Skeletal muscle tissue (tissue), 4 donors: Measurements from ENCODE around the gene DENND2A. TPM values are rescaled to one million over a fixed set of nuclear protein-coding genes. Genes with fewer than 3 reads are reported as not detected.

Experiments
- H3K27ac ChIP-seq: one replicate; pipeline ENCODE4 v1.7.0; 2013; ENCODE audit warnings: mild to moderate bottlenecking, low read depth, low read length, inconsistent platforms
- H3K27me3 ChIP-seq, 3 donors: one replicate each; pipeline ENCODE4 v1.7.0; 2013; ENCODE audit warnings: low read length in 3 of 3; ENCODE audit not compliant: control insufficient read depth in 3 of 3, insufficient read depth in 3 of 3
- H3K36me3 ChIP-seq, 3 donors: one replicate each; pipeline ENCODE4 v1.7.0; 2013; ENCODE audit warnings: low read length in 3 of 3; ENCODE audit not compliant: control insufficient read depth in 3 of 3, insufficient read depth in 3 of 3
- H3K4me1 ChIP-seq, 3 donors: one replicate each; pipeline ENCODE4 v1.7.0; 2013; ENCODE audit warnings: low read length in 3 of 3, mild to moderate bottlenecking in 3 of 3; ENCODE audit not compliant: control insufficient read depth in 3 of 3, insufficient read depth in 3 of 3
- H3K4me3 ChIP-seq, 3 donors: one replicate each; pipeline ENCODE4 v1.7.0; 2013; ENCODE audit warnings: low read length in 3 of 3
- H3K9ac ChIP-seq, 3 donors: one replicate each; pipeline ENCODE4 v1.7.0; 2013; ENCODE audit warnings: low read length in 3 of 3, mild to moderate bottlenecking in 3 of 3, moderate library complexity in 2 of 3, low read depth in 1 of 3
- H3K9me3 ChIP-seq, 3 donors: one replicate each; pipeline ENCODE4 v1.7.0; 2013; ENCODE audit warnings: low read length in 3 of 3; ENCODE audit not compliant: control insufficient read depth in 3 of 3
- total RNA-seq: library from RNA; depleted of rRNA; stranded (reverse); fragments of >200 nt; gene quantifications from one replicate; pipeline ENCODE4 v1.2.3, GENCODE V29; 2014
- donor health status: Osteomylitis.

DENND2A gene
- total RNA-seq, 1 donor from 2014 or later, result 32.4 TPM

DNA sequence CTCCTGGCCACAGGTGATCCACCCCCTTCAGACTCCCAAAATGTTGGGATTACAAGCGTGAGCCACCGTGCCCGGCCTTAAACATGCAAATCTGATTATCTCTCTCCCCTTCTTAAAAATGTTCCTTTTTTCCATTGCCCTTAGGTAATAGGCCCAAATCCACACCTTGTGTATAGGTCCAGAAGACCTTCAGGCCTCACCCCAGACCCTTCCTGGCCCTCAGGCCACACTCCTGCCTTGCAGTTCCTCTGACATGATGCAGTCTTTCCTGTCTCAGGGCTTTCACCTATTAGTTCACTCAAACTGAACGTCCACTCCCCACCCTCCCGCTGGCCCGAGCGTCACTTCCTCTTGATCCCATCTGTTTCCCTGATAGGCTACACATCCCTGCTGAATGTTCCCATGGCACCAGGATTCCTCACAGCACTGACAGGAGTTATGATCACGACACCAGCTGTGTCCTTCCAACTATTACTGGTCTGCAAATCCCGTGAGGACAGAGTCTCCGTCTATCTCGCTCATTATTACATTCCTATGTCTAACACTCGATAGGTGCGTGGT, 46.4 kb downstream of the DENND2A start:
- Histone ChIP-seq H3K36me3 (no peaks in the 10 kb centered on the region), H3K9ac (no peak overlapping the region), H3K27me3 (no peaks in the 10 kb centered on the region), H3K27ac (no peak overlapping the region), H3K9me3 (no peaks in the 10 kb centered on the region), H3K4me3 (no peak overlapping the region), H3K4me1 (peaks cover 0 to 6% (median 4%) of the 10 kb centered on the region in 3 donors)

DNA sequence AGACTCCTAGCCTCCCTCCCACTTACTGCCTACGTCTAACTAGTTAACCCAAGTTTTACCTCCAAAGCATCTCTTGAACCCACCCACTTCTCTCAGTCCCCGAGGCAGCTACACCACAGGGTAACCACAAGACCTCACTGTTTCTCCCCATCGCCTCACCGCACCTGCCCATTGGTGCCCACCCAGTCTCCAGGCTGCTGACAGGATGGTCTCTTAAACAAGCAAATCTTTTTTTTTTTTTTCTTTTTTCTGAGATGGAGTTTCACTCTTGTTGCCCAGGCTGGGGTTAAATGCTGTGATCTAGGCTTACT, 47.0 kb downstream of the DENND2A start:
- Histone ChIP-seq H3K36me3 (no peaks in the 10 kb centered on the region), H3K4me1 (peaks cover 0 to 6% (median 4%) of the 10 kb centered on the region in 3 donors), H3K9ac (no peak overlapping the region), H3K27ac (no peak overlapping the region), H3K9me3 (no peaks in the 10 kb centered on the region), H3K27me3 (no peaks in the 10 kb centered on the region), H3K4me3 (no peak overlapping the region)

DNA sequence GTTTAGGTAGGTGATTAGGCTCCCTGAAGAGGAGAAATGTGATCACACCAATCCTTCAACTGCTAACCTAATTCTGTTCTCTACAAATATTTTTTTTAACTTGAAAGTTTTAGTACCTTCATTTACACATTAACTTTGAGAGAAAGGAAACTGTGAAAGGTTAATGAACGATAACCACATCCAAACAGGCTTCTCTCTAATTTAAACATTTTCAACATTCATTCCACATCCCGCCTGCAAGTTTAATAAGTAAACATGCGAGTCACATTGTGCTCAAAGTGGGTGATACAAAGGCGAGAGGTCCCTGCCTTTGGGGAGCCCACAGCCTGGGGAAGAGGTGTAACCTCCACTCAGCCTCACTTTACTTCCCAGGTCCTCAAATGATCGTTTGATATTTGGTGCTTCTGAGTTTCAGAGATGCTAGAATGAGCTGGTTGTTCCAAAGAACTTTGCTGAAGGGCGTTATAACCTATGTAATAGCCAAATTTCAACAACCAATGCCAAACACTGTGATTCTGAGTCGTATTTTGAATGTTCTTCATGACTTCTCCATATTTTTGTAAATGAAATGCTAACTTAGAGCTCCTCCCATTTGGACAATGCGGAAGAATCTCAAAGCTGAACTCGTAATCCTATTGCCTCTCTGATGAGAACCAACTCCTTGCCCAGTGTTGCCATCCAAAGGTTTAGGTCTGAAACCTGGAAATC, 47.5 kb downstream of the DENND2A start:
- H3K27ac ChIP-seq, result no peak overlapping the region
- no peaks in the 10 kb centered on the region for H3K9me3 ChIP-seq
- H3K4me3 ChIP-seq, result no peak overlapping the region
- no peaks in the 10 kb centered on the region for H3K36me3 ChIP-seq
- no peaks in the 10 kb centered on the region for H3K27me3 ChIP-seq
- H3K4me1 ChIP-seq, result peaks cover 0 to 6% (median 4%) of the 10 kb centered on the region in 3 donors
- H3K9ac ChIP-seq, result no peak overlapping the region

- Histone ChIP-seq H3K4me3 (no peak overlapping the region), H3K9ac (no peak overlapping the region), H3K27ac (no peak overlapping the region), H3K9me3 (no peaks in the 10 kb centered on the region), H3K27me3 (no peaks in the 10 kb centered on the region), H3K36me3 (peaks cover 0 to 5% (median 0%) of the 10 kb centered on the region in 3 donors), H3K4me1 (peaks cover 0 to 4% (median 3%) of the 10 kb centered on the region in 3 donors)
Measured at GRCh38 chr7:140591180-140591902, 49.3 kb downstream of the DENND2A start.

- no peak overlapping the region for H3K27ac ChIP-seq
- no peaks in the 10 kb centered on the region for H3K27me3 ChIP-seq
- peaks cover 0 to 8% (median 2%) of the 10 kb centered on the region in 3 donors for H3K36me3 ChIP-seq
- H3K4me1 ChIP-seq, result no peaks in the 10 kb centered on the region
- no peaks in the 10 kb centered on the region for H3K9me3 ChIP-seq
- H3K9ac ChIP-seq, result no peak overlapping the region
- no peak overlapping the region for H3K4me3 ChIP-seq
Measured at GRCh38 chr7:140587243-140587642, 53.4 kb downstream of the DENND2A start.

DNA sequence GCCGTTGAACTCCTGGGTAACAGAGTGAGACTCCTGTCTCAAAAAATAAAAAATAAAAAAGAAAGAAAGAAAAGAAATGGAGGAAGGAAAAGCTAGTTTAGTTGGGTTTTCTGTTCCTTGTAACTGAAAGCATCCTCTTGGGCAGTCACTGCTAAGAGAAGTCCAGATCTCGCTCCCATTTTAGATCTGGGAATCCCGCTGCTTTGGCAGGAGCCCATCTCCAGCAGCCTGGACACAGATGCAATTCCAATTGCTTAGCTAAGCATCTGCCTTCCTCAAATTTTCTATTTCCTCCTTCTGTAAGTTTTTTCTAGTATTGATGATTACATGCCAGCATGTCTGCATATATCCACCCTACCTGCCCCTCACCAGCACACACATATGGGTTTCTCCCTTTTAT, 54.1 kb downstream of the DENND2A start:
- Histone ChIP-seq H3K27ac (no peak overlapping the region), H3K4me3 (no peak overlapping the region), H3K9ac (no peak overlapping the region), H3K27me3 (no peaks in the 10 kb centered on the region), H3K4me1 (no peaks in the 10 kb centered on the region), H3K9me3 (no peaks in the 10 kb centered on the region), H3K36me3 (peaks cover 0 to 8% (median 2%) of the 10 kb centered on the region in 3 donors)

DNA sequence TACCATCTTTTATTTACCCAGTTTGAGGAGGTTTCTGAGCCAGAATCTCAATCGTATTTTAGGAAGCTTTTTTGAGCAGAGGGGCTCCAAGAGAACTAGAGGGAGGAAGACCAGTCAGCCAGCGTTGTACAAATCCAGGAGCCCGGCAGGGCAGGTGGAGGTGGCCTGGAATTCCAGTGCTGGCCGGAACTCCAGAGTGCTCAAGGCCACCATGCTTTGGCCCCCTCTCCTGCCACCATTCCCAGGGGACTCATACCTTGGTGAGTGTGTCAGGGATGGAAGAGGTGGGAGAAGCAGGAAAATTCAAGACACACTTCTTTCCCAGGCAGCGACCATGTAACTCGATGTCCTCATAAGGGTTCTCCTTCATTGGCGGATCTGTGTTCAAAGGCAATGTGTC, 55.3 kb downstream of the DENND2A start:
- Histone ChIP-seq H3K4me3 (no peak overlapping the region), H3K36me3 (peaks cover 0 to 8% (median 2%) of the 10 kb centered on the region in 3 donors), H3K9ac (no peak overlapping the region), H3K27me3 (no peaks in the 10 kb centered on the region), H3K9me3 (no peaks in the 10 kb centered on the region), H3K4me1 (no peaks in the 10 kb centered on the region), H3K27ac (no peak overlapping the region)

DNA sequence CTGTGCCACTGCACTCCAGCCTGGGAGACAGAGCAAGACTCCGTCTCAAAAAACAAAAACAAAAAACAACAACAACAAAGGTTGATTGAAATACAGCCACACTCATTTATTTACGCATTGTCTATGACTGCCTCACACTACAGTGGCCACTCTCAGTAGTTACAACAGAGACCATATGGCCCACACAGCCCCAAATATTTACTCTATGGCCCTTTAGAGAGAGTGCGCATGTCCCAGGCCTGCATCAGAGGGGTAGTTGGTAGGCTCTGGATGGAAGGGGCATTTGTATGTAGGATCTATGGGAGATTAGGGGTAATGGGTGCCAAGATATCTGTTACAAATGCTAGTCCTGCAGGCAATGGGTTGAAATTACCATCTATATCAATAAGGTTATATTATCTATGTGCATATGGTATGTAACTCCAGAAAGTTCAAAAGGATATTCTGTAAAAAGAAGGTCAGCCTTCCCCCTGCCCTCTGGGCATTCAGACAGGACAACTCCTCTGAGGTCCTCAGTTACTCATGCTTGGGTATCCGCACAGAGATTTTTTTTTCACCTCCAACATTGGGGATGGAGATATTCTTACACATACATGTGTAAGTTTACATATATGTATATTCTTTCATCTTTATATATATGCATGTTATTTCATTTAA, 56.3 kb downstream of the DENND2A start:
- no peak overlapping the region for H3K4me3 ChIP-seq
- no peaks in the 10 kb centered on the region for H3K9me3 ChIP-seq
- H3K9ac ChIP-seq, result no peak overlapping the region
- no peaks in the 10 kb centered on the region for H3K4me1 ChIP-seq
- no peak overlapping the region for H3K27ac ChIP-seq
- no peaks in the 10 kb centered on the region for H3K27me3 ChIP-seq
- peaks cover 0 to 8% (median 2%) of the 10 kb centered on the region in 3 donors for H3K36me3 ChIP-seq

- H3K4me1 ChIP-seq, result no peaks in the 10 kb centered on the region
- H3K27me3 ChIP-seq, result no peaks in the 10 kb centered on the region
- H3K27ac ChIP-seq, result no peak overlapping the region
- peaks cover 0 to 3% (median 2%) of the 10 kb centered on the region in 3 donors for H3K36me3 ChIP-seq
- no peaks in the 10 kb centered on the region for H3K9me3 ChIP-seq
- H3K4me3 ChIP-seq, result no peak overlapping the region
- no peak overlapping the region for H3K9ac ChIP-seq
Measured at GRCh38 chr7:140581411-140581810, 59.2 kb downstream of the DENND2A start.

GRCh38 chr7:140577651-140578050, 63.0 kb downstream of the DENND2A start:
- Histone ChIP-seq H3K36me3 (peaks cover 0 to 3% (median 2%) of the 10 kb centered on the region in 3 donors), H3K4me1 (no peaks in the 10 kb centered on the region), H3K9ac (no peak overlapping the region), H3K4me3 (no peak overlapping the region), H3K27me3 (no peaks in the 10 kb centered on the region), H3K27ac (no peak overlapping the region), H3K9me3 (no peaks in the 10 kb centered on the region)
